CD4-positive, alpha-beta T cell treated with Interleukin-15 for 4 hours (primary cell): ENCODE measurements around the gene KIAA0825.

Source experiments
- DNase-seq: peaks from one replicate; pipeline ENCODE4 v3.0.0-alpha.2; 2020; ENCODE audit warnings: low spot score

KIAA0825 gene

GRCh38 chr5:94440015-94440414 is 178.4 kb downstream of the KIAA0825 start:
- no peak for DNase-seq

GRCh38 chr5:94433397-94434163 is 184.8 kb downstream of the KIAA0825 start:
- no peak for DNase-seq

- DNase-seq: no peak
Observed at GRCh38 chr5:94432499-94432898, 185.9 kb downstream of the KIAA0825 start.

GRCh38 chr5:94431696-94432095 is 186.7 kb downstream of the KIAA0825 start:
- no peak for DNase-seq

GRCh38 chr5:94429566-94429965 is 188.8 kb downstream of the KIAA0825 start:
- DNase-seq: no peak

GRCh38 chr5:94425396-94425795 is 193.0 kb downstream of the KIAA0825 start:
- DNase-seq: no peak

- no peak for DNase-seq
Observed at GRCh38 chr5:94423411-94423810, 195.0 kb downstream of the KIAA0825 start.

GRCh38 chr5:94422812-94423211 is 195.6 kb downstream of the KIAA0825 start:
- no peak for DNase-seq

GRCh38 chr5:94420885-94421284 is 197.5 kb downstream of the KIAA0825 start:
- DNase-seq: no peak

- no peak for DNase-seq
Observed at GRCh38 chr5:94415798-94416197, 202.6 kb downstream of the KIAA0825 start.

GRCh38 chr5:94409440-94409839 is 209.0 kb downstream of the KIAA0825 start:
- DNase-seq: no peak

GRCh38 chr5:94407023-94407422 is 211.4 kb downstream of the KIAA0825 start:
- no peak for DNase-seq

- DNase-seq: no peak
Observed at GRCh38 chr5:94403483-94403882, 214.9 kb downstream of the KIAA0825 start.

GRCh38 chr5:94402096-94402495 is 216.3 kb downstream of the KIAA0825 start:
- DNase-seq: no peak

- no peak for DNase-seq
Observed at GRCh38 chr5:94397508-94397907, 220.9 kb downstream of the KIAA0825 start.

GRCh38 chr5:94396687-94397086 is 221.7 kb downstream of the KIAA0825 start:
- DNase-seq: no peak

- DNase-seq: no peak
Observed at GRCh38 chr5:94395468-94395867, 222.9 kb downstream of the KIAA0825 start.

- no peak for DNase-seq
Observed at GRCh38 chr5:94391996-94392395, 226.4 kb downstream of the KIAA0825 start.

- no peak for DNase-seq
Observed at GRCh38 chr5:94389515-94389899, 228.9 kb downstream of the KIAA0825 start.

GRCh38 chr5:94388773-94389514 is 229.5 kb downstream of the KIAA0825 start:
- DNase-seq: no peak

GRCh38 chr5:94385767-94386166 is 232.6 kb downstream of the KIAA0825 start:
- no peak for DNase-seq

GRCh38 chr5:94378062-94378461 is 240.3 kb downstream of the KIAA0825 start:
- DNase-seq: no peak

- DNase-seq: no peak
Observed at GRCh38 chr5:94376672-94377345, 241.6 kb downstream of the KIAA0825 start.
